ENCODE data around the gene CSHL1. TPM values are rescaled to one million over a fixed set of nuclear protein-coding genes. Genes with fewer than 3 reads are reported as not detected.

The CSHL1 gene
- polyA plus RNA-seq, 1 donor from 2014 or later = not detected

DNA sequence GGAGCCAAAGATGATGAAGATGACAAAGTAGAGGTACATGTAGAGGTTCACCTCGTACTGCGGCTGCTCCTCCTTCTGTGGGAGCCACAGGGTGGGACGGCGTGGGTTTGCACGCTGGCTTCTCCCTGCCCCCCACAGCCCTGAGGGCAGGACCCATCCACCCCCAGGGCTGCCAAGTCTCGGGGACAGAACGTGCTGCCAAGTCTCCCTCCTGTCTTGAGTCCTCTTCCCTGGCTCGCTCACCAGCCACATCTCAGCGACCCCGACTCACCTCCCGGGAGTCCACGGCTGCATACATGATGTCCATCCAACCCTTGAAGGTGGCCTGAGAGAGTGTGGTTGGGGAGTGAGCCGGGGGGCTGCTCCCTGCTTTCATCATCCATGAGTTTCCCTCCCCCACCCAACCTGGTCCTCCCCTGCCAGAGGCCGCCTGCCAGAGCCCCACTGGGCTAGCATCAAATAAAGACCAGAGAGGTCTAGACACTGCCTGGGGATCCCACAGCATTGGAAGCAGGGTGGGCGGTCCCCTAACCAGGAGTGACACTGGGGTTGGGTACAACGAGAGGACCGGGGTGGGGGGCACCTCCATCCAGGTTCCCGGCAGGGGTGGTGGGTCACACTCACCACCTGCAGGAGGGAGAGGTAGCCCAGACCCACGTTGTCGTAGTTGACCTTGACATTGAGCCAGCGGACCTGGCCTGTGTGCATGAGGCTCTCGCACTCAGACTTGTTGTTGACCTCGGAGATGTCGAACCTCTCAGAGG, 33.9 kb upstream of the CSHL1 start:
- no peaks in the 10 kb centered on the region for H3K36me3 ChIP-seq (ENCODE audit: insufficient read depth, low read length)
- H3K27ac ChIP-seq (ENCODE audit: low read length) = no peak overlapping the region
- H3F3A ChIP-seq (ENCODE audit: insufficient read depth, low read length, poor library complexity, severe bottlenecking) = no peaks in the 10 kb centered on the region
- no peak overlapping the region for H3K9ac ChIP-seq (ENCODE audit: low read length)
- no peaks in the 10 kb centered on the region for H3K27me3 ChIP-seq (ENCODE audit: insufficient read depth, low read depth, low read length)
- TF ChIP-seq RAD21 (conservative IDR thresholded peaks at IDR 0.05) = no peak
- TF ChIP-seq EZH2 (IDR thresholded peaks at IDR 0.05; ENCODE audit: borderline replicate concordance, insufficient read depth, low read length, poor library complexity, severe bottlenecking) = no peak
- no peak for TF ChIP-seq POLR2AphosphoS5 (IDR thresholded peaks at IDR 0.05)
- peaks cover 3% of the 10 kb centered on the region for H3K9me3 ChIP-seq (ENCODE audit: low read length)
- no peaks in the 10 kb centered on the region for H3K9me2 ChIP-seq (ENCODE audit: insufficient read depth, low read length)
- H3K4me3 ChIP-seq (ENCODE audit: low read length) = no peak overlapping the region
- H3K4me2 ChIP-seq (ENCODE audit: low read length) = no peak overlapping the region
- H4K20me1 ChIP-seq (ENCODE audit: insufficient read depth) = no peaks in the 10 kb centered on the region
- no peak overlapping the region for H2AFZ ChIP-seq (ENCODE audit: low read depth, low read length)
- H3K79me2 ChIP-seq (replicated peaks; ENCODE audit: insufficient read depth, low read length) = no peaks in the 10 kb centered on the region

DNA sequence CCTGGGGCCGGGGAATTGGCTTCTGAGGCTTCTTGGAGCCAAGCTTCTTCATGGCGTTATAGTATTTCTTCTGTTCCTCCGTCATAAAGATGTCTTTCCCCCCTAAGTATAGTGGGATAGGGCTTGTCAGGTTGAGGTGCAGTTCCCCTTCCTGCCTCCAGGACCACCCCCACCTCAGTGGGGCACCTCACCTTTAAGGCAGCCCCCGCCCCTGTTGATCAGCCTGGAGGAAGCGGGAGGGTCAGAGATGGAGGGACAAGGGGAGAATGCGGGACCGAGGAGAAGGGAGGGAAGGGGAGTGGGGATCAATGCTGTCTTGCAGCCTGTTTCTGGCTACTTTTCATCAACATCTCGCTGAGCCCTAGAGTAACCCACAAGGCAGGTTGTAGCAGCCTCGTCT, 32.7 kb upstream of the CSHL1 start:
- Histone ChIP-seq H3K27ac (ENCODE audit: low read length) (no peak overlapping the region), H3K4me3 (ENCODE audit: low read length) (no peak overlapping the region), H3K36me3 (ENCODE audit: insufficient read depth, low read length) (no peaks in the 10 kb centered on the region), H3K9ac (ENCODE audit: low read length) (no peak overlapping the region), H3F3A (ENCODE audit: insufficient read depth, low read length, poor library complexity, severe bottlenecking) (no peaks in the 10 kb centered on the region), H3K9me3 (ENCODE audit: low read length) (peaks cover 3% of the 10 kb centered on the region), H2AFZ (ENCODE audit: low read depth, low read length) (no peak overlapping the region), H4K20me1 (ENCODE audit: insufficient read depth) (no peaks in the 10 kb centered on the region), H3K9me2 (ENCODE audit: insufficient read depth, low read length) (no peaks in the 10 kb centered on the region), H3K4me2 (ENCODE audit: low read length) (no peak overlapping the region), H3K27me3 (ENCODE audit: insufficient read depth, low read depth, low read length) (no peaks in the 10 kb centered on the region), H3K79me2 (replicated peaks; ENCODE audit: insufficient read depth, low read length) (no peaks in the 10 kb centered on the region)
- no peak for TF ChIP-seq POLR2AphosphoS5 (IDR thresholded peaks at IDR 0.05)
- TF ChIP-seq TAF1 (IDR thresholded peaks at IDR 0.05; ENCODE audit: low read depth) = no peak
- TF ChIP-seq, protein P1, sequence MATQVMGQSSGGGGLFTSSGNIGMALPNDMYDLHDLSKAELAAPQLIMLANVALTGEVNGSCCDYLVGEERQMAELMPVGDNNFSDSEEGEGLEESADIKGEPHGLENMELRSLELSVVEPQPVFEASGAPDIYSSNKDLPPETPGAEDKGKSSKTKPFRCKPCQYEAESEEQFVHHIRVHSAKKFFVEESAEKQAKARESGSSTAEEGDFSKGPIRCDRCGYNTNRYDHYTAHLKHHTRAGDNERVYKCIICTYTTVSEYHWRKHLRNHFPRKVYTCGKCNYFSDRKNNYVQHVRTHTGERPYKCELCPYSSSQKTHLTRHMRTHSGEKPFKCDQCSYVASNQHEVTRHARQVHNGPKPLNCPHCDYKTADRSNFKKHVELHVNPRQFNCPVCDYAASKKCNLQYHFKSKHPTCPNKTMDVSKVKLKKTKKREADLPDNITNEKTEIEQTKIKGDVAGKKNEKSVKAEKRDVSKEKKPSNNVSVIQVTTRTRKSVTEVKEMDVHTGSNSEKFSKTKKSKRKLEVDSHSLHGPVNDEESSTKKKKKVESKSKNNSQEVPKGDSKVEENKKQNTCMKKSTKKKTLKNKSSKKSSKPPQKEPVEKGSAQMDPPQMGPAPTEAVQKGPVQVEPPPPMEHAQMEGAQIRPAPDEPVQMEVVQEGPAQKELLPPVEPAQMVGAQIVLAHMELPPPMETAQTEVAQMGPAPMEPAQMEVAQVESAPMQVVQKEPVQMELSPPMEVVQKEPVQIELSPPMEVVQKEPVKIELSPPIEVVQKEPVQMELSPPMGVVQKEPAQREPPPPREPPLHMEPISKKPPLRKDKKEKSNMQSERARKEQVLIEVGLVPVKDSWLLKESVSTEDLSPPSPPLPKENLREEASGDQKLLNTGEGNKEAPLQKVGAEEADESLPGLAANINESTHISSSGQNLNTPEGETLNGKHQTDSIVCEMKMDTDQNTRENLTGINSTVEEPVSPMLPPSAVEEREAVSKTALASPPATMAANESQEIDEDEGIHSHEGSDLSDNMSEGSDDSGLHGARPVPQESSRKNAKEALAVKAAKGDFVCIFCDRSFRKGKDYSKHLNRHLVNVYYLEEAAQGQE (IDR thresholded peaks at IDR 0.05; ENCODE audit: borderline replicate concordance) = no peak
- TF ChIP-seq, protein P2, sequence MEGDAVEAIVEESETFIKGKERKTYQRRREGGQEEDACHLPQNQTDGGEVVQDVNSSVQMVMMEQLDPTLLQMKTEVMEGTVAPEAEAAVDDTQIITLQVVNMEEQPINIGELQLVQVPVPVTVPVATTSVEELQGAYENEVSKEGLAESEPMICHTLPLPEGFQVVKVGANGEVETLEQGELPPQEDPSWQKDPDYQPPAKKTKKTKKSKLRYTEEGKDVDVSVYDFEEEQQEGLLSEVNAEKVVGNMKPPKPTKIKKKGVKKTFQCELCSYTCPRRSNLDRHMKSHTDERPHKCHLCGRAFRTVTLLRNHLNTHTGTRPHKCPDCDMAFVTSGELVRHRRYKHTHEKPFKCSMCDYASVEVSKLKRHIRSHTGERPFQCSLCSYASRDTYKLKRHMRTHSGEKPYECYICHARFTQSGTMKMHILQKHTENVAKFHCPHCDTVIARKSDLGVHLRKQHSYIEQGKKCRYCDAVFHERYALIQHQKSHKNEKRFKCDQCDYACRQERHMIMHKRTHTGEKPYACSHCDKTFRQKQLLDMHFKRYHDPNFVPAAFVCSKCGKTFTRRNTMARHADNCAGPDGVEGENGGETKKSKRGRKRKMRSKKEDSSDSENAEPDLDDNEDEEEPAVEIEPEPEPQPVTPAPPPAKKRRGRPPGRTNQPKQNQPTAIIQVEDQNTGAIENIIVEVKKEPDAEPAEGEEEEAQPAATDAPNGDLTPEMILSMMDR (IDR thresholded peaks at IDR 0.05; ENCODE audit: poor library complexity, severe bottlenecking) = no peak
- no peak for TF ChIP-seq SMC3 (conservative IDR thresholded peaks at IDR 0.05; ENCODE audit: poor library complexity)
- TF ChIP-seq EP300 (conservative IDR thresholded peaks at IDR 0.05; ENCODE audit: poor library complexity, severe bottlenecking) = no peak
- TF ChIP-seq RAD21 (conservative IDR thresholded peaks at IDR 0.05) = no peak
- TF ChIP-seq MXI1 (conservative IDR thresholded peaks at IDR 0.05; ENCODE audit: poor library complexity, severe bottlenecking) = no peak
- TF ChIP-seq EZH2 (IDR thresholded peaks at IDR 0.05; ENCODE audit: borderline replicate concordance, insufficient read depth, low read length, poor library complexity, severe bottlenecking) = no peak
